ENCODE measurements around the gene FHIT.

FHIT gene

GRCh38 chr3:60268123-60268522, 983.1 kb downstream of the FHIT start:
- H3K27ac ChIP-seq (ENCODE audit: low read length) = no peak overlapping the region

DNA sequence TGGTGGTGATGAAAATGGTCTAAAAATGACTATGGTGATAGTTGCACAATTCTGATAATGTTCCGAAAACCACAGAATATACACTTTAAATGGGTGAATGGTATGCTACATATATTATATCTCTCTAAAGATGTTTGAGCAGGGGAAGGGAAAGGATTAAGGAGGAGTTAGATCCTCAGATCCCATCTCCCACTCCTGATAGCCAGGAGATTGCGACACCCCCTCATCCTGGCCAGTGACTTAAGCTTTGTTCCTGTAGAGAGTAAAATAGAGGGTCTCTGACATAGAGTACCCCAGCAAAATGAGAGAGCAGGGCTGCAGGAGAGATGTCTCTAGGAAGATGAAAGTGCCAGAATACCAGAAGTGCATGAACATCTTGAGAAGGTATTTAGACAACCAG, 984.8 kb downstream of the FHIT start:
- no peaks in the 10 kb centered on the region for H3K4me1 ChIP-seq (ENCODE audit: control insufficient read depth in 1 of 2, insufficient read depth in 2 of 2, low read length in 2 of 2)
- no peaks in the 10 kb centered on the region for H3K9me3 ChIP-seq (ENCODE audit: control insufficient read depth in 1 of 2, low read length in 2 of 2)
- no peak overlapping the region for H3K27ac ChIP-seq (ENCODE audit: low read length)
- H3K27me3 ChIP-seq (ENCODE audit: low read depth, low read length) = no peaks in the 10 kb centered on the region
- H3K4me3 ChIP-seq (ENCODE audit: low read depth in 1 of 2, low read length in 2 of 2) = no peak overlapping the region
- no peaks in the 10 kb centered on the region for H3K36me3 ChIP-seq (ENCODE audit: control insufficient read depth in 1 of 2, insufficient read depth in 2 of 2, low read length in 2 of 2)

More at GRCh38 chr3:60268123-60268522, 983.1 kb downstream of the FHIT start:
- no peaks in the 10 kb centered on the region for H3K4me1 ChIP-seq (ENCODE audit: control insufficient read depth in 1 of 2, insufficient read depth in 2 of 2, low read length in 2 of 2)
- H3K9me3 ChIP-seq (ENCODE audit: control insufficient read depth in 1 of 2, low read length in 2 of 2) = no peaks in the 10 kb centered on the region
- H3K4me3 ChIP-seq (ENCODE audit: low read depth in 1 of 2, low read length in 2 of 2) = no peak overlapping the region
- H3K36me3 ChIP-seq (ENCODE audit: control insufficient read depth in 1 of 2, insufficient read depth in 2 of 2, low read length in 2 of 2) = no peaks in the 10 kb centered on the region
- H3K27me3 ChIP-seq (ENCODE audit: low read depth, low read length) = no peaks in the 10 kb centered on the region

- no peak overlapping the region for H3K4me3 ChIP-seq (ENCODE audit: low read depth in 1 of 2, low read length in 2 of 2)
- no peaks in the 10 kb centered on the region for H3K9me3 ChIP-seq (ENCODE audit: control insufficient read depth in 1 of 2, low read length in 2 of 2)
- no peak overlapping the region for H3K27ac ChIP-seq (ENCODE audit: low read length)
- no peaks in the 10 kb centered on the region for H3K27me3 ChIP-seq (ENCODE audit: low read depth, low read length)
- no peaks in the 10 kb centered on the region for H3K4me1 ChIP-seq (ENCODE audit: control insufficient read depth in 1 of 2, insufficient read depth in 2 of 2, low read length in 2 of 2)
- H3K36me3 ChIP-seq (ENCODE audit: control insufficient read depth in 1 of 2, insufficient read depth in 2 of 2, low read length in 2 of 2) = no peaks in the 10 kb centered on the region
These were observed 988.1 kb downstream of the FHIT start for GRCh38 chr3:60263191-60263590.

DNA sequence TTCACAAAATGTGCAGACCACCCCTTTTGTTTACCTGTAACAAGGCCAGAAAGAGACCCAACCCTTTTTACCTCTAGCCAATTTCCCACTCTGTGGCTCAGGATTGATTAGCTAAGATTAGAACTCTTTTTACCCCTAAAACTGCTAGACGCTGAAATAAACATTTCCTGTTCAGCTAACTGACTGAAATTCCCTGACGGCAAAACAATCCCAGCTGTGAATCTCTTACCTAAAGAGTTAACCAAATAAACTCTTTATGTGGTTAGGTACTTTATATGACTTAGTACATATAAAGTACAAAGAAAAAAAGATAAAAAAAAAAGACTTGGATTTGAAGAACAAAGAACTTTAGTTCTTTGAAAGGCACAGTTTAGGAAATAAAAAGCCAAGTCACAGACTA, 988.7 kb downstream of the FHIT start:
- Histone ChIP-seq H3K27me3 (ENCODE audit: low read depth, low read length) (no peaks in the 10 kb centered on the region), H3K4me3 (ENCODE audit: low read depth in 1 of 2, low read length in 2 of 2) (no peak overlapping the region), H3K9me3 (ENCODE audit: control insufficient read depth in 1 of 2, low read length in 2 of 2) (no peaks in the 10 kb centered on the region), H3K27ac (ENCODE audit: low read length) (no peak overlapping the region), H3K36me3 (ENCODE audit: control insufficient read depth in 1 of 2, insufficient read depth in 2 of 2, low read length in 2 of 2) (no peaks in the 10 kb centered on the region), H3K4me1 (ENCODE audit: control insufficient read depth in 1 of 2, insufficient read depth in 2 of 2, low read length in 2 of 2) (no peaks in the 10 kb centered on the region)

DNA sequence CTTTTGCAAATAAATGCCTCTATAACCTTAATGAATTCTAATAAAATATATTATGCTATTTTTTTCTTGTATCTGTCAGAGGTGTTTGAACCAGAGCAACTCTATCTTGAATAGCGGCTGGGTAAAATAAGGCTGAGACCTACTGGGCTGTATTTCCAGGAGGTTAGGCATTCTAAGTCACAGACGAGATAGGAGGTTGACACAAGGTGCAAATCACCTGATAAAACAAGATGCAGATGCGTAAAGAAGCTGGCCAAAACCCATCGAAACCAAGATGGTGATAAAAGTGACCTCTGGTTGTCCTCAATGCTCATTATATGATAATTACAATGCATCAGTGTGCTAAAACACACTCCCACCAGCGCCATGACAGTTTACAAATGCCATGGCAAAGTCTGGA, 990.7 kb downstream of the FHIT start:
- H3K27me3 ChIP-seq (ENCODE audit: low read depth, low read length) = no peaks in the 10 kb centered on the region
- H3K27ac ChIP-seq (ENCODE audit: low read length) = no peak overlapping the region
- no peaks in the 10 kb centered on the region for H3K4me1 ChIP-seq (ENCODE audit: control insufficient read depth in 1 of 2, insufficient read depth in 2 of 2, low read length in 2 of 2)
- no peaks in the 10 kb centered on the region for H3K36me3 ChIP-seq (ENCODE audit: control insufficient read depth in 1 of 2, insufficient read depth in 2 of 2, low read length in 2 of 2)
- no peaks in the 10 kb centered on the region for H3K9me3 ChIP-seq (ENCODE audit: control insufficient read depth in 1 of 2, low read length in 2 of 2)
- H3K4me3 ChIP-seq (ENCODE audit: low read depth in 1 of 2, low read length in 2 of 2) = no peak overlapping the region

DNA sequence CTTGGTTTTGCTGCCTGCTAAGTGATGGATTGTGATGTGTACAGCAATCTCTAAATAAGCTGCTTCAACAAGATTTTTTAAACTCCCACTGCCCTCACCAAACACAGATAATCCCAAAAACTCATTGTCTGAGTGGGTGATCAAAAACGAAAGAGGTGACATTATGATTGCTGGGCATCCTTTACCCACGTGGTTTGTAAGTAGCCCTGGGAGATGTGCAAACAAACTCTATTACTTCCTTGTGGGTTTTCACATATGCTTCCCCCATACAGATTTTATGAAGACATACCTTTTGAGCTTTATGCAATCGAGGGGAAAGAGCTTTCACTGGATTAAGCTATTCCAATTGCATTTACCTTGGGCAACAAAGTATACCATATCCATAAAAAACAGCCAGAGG, 1000.4 kb downstream of the FHIT start:
- no peaks in the 10 kb centered on the region for H3K27me3 ChIP-seq (ENCODE audit: low read depth, low read length)
- H3K4me3 ChIP-seq (ENCODE audit: low read depth in 1 of 2, low read length in 2 of 2) = no peak overlapping the region
- no peaks in the 10 kb centered on the region for H3K9me3 ChIP-seq (ENCODE audit: control insufficient read depth in 1 of 2, low read length in 2 of 2)
- no peaks in the 10 kb centered on the region for H3K36me3 ChIP-seq (ENCODE audit: control insufficient read depth in 1 of 2, insufficient read depth in 2 of 2, low read length in 2 of 2)
- H3K27ac ChIP-seq (ENCODE audit: low read length) = no peak overlapping the region
- H3K4me1 ChIP-seq (ENCODE audit: control insufficient read depth in 1 of 2, insufficient read depth in 2 of 2, low read length in 2 of 2) = no peaks in the 10 kb centered on the region

DNA sequence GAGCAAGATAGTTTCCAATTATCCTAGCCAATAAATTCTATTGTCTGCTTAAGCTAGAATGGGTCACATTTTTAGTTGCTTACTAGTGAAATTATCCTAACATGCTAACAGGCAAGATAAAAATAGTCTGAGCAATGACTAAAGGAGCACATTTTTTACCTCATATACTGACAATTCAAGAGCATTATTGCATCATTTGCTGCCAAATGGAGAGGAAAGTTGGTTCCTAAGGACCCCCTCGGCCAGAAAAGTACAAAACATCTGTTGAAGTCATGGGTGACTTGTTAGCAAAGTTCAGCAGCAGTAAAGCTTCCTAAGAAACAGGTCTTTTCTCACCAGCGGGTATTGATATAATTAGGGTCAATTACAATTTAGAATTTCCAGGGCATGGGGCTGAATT, 1001.0 kb downstream of the FHIT start:
- H3K27ac ChIP-seq (ENCODE audit: low read length) = no peak overlapping the region
- H3K4me1 ChIP-seq (ENCODE audit: control insufficient read depth in 1 of 2, insufficient read depth in 2 of 2, low read length in 2 of 2) = no peaks in the 10 kb centered on the region
- H3K4me3 ChIP-seq (ENCODE audit: low read depth in 1 of 2, low read length in 2 of 2) = no peak overlapping the region
- H3K36me3 ChIP-seq (ENCODE audit: control insufficient read depth in 1 of 2, insufficient read depth in 2 of 2, low read length in 2 of 2) = no peaks in the 10 kb centered on the region
- no peaks in the 10 kb centered on the region for H3K27me3 ChIP-seq (ENCODE audit: low read depth, low read length)
- no peaks in the 10 kb centered on the region for H3K9me3 ChIP-seq (ENCODE audit: control insufficient read depth in 1 of 2, low read length in 2 of 2)

DNA sequence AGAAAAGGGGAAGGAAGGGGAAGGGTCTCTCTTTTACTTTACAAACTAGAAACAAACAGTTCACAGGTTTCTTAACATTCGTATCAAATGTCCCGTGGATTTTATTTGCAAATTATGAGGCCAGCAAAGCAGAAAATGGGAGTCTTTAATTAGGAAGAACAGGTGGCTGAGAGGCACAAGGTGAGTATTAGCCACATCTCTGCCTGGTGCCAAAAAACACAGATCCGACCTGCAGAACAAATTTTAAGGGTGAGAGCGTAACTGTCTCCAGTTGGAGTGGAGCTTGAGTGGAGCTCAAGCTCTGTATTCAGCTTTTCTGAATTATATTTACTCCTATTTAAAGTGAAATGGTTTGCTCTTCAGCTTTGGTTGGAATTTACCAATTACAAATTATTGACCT, 1004.9 kb downstream of the FHIT start:
- Histone ChIP-seq H3K4me1 (ENCODE audit: control insufficient read depth in 1 of 2, insufficient read depth in 2 of 2, low read length in 2 of 2) (no peaks in the 10 kb centered on the region), H3K4me3 (ENCODE audit: low read depth in 1 of 2, low read length in 2 of 2) (no peak overlapping the region), H3K36me3 (ENCODE audit: control insufficient read depth in 1 of 2, insufficient read depth in 2 of 2, low read length in 2 of 2) (no peaks in the 10 kb centered on the region), H3K27ac (ENCODE audit: low read length) (no peak overlapping the region), H3K9me3 (ENCODE audit: control insufficient read depth in 1 of 2, low read length in 2 of 2) (no peaks in the 10 kb centered on the region), H3K27me3 (ENCODE audit: low read depth, low read length) (no peaks in the 10 kb centered on the region)

DNA sequence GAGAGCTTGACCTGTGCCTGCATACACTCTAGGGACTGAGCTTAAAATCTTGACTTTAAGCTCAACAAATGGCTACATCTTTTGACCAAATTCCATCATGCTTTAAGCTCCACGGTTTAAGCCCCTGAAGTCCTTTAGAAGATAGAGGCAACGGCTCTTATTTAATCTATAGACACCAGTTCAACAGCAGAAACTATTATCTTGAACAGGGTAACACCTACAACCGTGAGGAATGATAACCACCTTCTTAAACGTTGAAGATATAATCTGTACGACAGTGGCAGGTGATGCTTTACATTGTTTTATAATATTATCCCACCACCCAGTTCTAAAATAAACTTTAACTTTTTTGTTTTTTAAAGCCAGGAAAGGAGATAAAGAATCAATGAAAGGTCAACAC, 1007.8 kb downstream of the FHIT start:
- Histone ChIP-seq H3K4me1 (ENCODE audit: control insufficient read depth in 1 of 2, insufficient read depth in 2 of 2, low read length in 2 of 2) (no peaks in the 10 kb centered on the region), H3K9me3 (ENCODE audit: control insufficient read depth in 1 of 2, low read length in 2 of 2) (no peaks in the 10 kb centered on the region), H3K36me3 (ENCODE audit: control insufficient read depth in 1 of 2, insufficient read depth in 2 of 2, low read length in 2 of 2) (no peaks in the 10 kb centered on the region), H3K4me3 (ENCODE audit: low read depth in 1 of 2, low read length in 2 of 2) (no peak overlapping the region), H3K27me3 (ENCODE audit: low read depth, low read length) (no peaks in the 10 kb centered on the region), H3K27ac (ENCODE audit: low read length) (no peak overlapping the region)

- Histone ChIP-seq H3K27me3 (ENCODE audit: low read depth, low read length) (no peaks in the 10 kb centered on the region), H3K36me3 (ENCODE audit: control insufficient read depth in 1 of 2, insufficient read depth in 2 of 2, low read length in 2 of 2) (no peaks in the 10 kb centered on the region), H3K4me3 (ENCODE audit: low read depth in 1 of 2, low read length in 2 of 2) (no peak overlapping the region), H3K4me1 (ENCODE audit: control insufficient read depth in 1 of 2, insufficient read depth in 2 of 2, low read length in 2 of 2) (no peaks in the 10 kb centered on the region), H3K9me3 (ENCODE audit: control insufficient read depth in 1 of 2, low read length in 2 of 2) (no peaks in the 10 kb centered on the region), H3K27ac (ENCODE audit: low read length) (no peak overlapping the region)
These were observed 1010.8 kb downstream of the FHIT start for GRCh38 chr3:60240492-60240891.

- H3K36me3 ChIP-seq (ENCODE audit: control insufficient read depth in 1 of 2, insufficient read depth in 2 of 2, low read length in 2 of 2) = no peaks in the 10 kb centered on the region
- H3K27me3 ChIP-seq (ENCODE audit: low read depth, low read length) = no peaks in the 10 kb centered on the region
These were observed 1012.7 kb downstream of the FHIT start for GRCh38 chr3:60238550-60238949.

GRCh38 chr3:60229502-60229901, 1021.8 kb downstream of the FHIT start:
- H3K4me3 ChIP-seq (ENCODE audit: low read depth in 1 of 2, low read length in 2 of 2) = no peak overlapping the region
- no peaks in the 10 kb centered on the region for H3K4me1 ChIP-seq (ENCODE audit: control insufficient read depth in 1 of 2, insufficient read depth in 2 of 2, low read length in 2 of 2)

More at GRCh38 chr3:60238550-60238949, 1012.7 kb downstream of the FHIT start:
- no peaks in the 10 kb centered on the region for H3K4me1 ChIP-seq (ENCODE audit: control insufficient read depth in 1 of 2, insufficient read depth in 2 of 2, low read length in 2 of 2)
- no peak overlapping the region for H3K27ac ChIP-seq (ENCODE audit: low read length)
- no peaks in the 10 kb centered on the region for H3K9me3 ChIP-seq (ENCODE audit: control insufficient read depth in 1 of 2, low read length in 2 of 2)
- no peak overlapping the region for H3K4me3 ChIP-seq (ENCODE audit: low read depth in 1 of 2, low read length in 2 of 2)

More at GRCh38 chr3:60229502-60229901, 1021.8 kb downstream of the FHIT start:
- no peaks in the 10 kb centered on the region for H3K36me3 ChIP-seq (ENCODE audit: control insufficient read depth in 1 of 2, insufficient read depth in 2 of 2, low read length in 2 of 2)
- no peaks in the 10 kb centered on the region for H3K27me3 ChIP-seq (ENCODE audit: low read depth, low read length)
- H3K27ac ChIP-seq (ENCODE audit: low read length) = no peak overlapping the region
- no peaks in the 10 kb centered on the region for H3K9me3 ChIP-seq (ENCODE audit: control insufficient read depth in 1 of 2, low read length in 2 of 2)
